ENCODE measurements around the gene PMEL.

The PMEL gene

DNA sequence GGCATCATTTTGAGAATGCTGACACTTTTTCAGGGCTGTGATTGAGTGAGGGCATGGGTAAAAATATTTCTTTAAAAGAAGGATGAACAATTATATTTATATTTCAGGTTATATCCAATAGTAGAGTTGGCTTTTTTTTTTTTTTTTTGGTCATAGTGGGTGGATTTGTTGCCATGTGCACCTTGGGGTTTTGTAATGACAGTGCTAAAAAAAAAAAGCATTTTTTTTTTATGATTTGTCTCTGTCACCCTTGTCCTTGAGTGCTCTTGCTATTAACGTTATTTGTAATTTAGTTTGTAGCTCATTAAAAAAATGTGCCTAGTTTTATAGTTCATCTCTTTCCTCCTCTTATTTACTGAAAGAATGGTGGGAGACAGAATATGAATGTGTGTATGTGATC is 6.6 kb upstream of the PMEL start:
- Histone ChIP-seq H3K27ac (ENCODE audit: low read length) (peak overlapping the region; percentile 24; the same call in 1 of the 2 replicates), H2AFZ (ENCODE audit: low read length) (no peak overlapping the region), H3K36me3 (replicated peaks; ENCODE audit: insufficient read depth, low read length) (no peaks in the 10 kb centered on the region)

DNA sequence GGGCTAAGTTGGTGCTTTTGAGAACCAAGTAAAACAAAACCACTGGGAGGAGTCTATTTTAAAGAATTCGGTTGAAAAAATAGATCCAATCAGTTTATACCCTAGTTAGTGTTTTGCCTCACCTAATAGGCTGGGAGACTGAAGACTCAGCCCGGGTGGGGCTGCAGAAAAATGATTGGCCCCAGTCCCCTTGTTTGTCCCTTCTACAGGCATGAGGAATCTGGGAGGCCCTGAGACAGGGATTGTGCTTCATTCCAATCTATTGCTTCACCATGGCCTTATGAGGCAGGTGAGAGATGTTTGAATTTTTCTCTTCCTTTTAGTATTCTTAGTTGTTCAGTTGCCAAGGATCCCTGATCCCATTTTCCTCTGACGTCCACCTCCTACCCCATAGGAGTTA is 6.2 kb upstream of the PMEL start:
- no peaks in the 10 kb centered on the region for H4K20me1 ChIP-seq (ENCODE audit: insufficient read depth, low read length)
- no peaks in the 10 kb centered on the region for H3K27me3 ChIP-seq (replicated peaks; ENCODE audit: insufficient read depth, low read length)
- no peaks in the 10 kb centered on the region for H3K9me2 ChIP-seq (replicated peaks; ENCODE audit: insufficient read depth, low read length)
- H3K79me2 ChIP-seq (ENCODE audit: low read length), result peaks cover 35% of the 10 kb centered on the region
- TF ChIP-seq EZH2 (optimal IDR thresholded peaks at IDR 0.05; ENCODE audit: low read depth, low read length) (no peak), EZH2phosphoT487 (IDR thresholded peaks at IDR 0.05; ENCODE audit: low read length) (no peak)
- TF ChIP-seq, protein P1, sequence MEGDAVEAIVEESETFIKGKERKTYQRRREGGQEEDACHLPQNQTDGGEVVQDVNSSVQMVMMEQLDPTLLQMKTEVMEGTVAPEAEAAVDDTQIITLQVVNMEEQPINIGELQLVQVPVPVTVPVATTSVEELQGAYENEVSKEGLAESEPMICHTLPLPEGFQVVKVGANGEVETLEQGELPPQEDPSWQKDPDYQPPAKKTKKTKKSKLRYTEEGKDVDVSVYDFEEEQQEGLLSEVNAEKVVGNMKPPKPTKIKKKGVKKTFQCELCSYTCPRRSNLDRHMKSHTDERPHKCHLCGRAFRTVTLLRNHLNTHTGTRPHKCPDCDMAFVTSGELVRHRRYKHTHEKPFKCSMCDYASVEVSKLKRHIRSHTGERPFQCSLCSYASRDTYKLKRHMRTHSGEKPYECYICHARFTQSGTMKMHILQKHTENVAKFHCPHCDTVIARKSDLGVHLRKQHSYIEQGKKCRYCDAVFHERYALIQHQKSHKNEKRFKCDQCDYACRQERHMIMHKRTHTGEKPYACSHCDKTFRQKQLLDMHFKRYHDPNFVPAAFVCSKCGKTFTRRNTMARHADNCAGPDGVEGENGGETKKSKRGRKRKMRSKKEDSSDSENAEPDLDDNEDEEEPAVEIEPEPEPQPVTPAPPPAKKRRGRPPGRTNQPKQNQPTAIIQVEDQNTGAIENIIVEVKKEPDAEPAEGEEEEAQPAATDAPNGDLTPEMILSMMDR (IDR thresholded peaks at IDR 0.05; ENCODE audit: low read length), result no peak
- H3K9me3 ChIP-seq (replicated peaks; ENCODE audit: insufficient read depth, low read length), result no peaks in the 10 kb centered on the region
- H2AFZ ChIP-seq (ENCODE audit: low read length), result no peak overlapping the region
- no peak overlapping the region for H3K27ac ChIP-seq (ENCODE audit: low read length)
- H3K4me3 ChIP-seq (ENCODE audit: low read length), result no peak overlapping the region
- peaks cover 12% of the 10 kb centered on the region for H3F3A ChIP-seq (ENCODE audit: insufficient read depth, low read length)
- H3K9ac ChIP-seq (ENCODE audit: low read length), result no peak overlapping the region; the same call in 1 of the 2 replicates
- peaks cover 19% of the 10 kb centered on the region for H3K4me1 ChIP-seq (ENCODE audit: low read length)
- DNase-seq, result no peak
- no peaks in the 10 kb centered on the region for H3K36me3 ChIP-seq (replicated peaks; ENCODE audit: insufficient read depth, low read length)
- no peak overlapping the region; the same call in 1 of the 2 replicates for H3K4me2 ChIP-seq (ENCODE audit: low read depth, low read length)

More for the DNA sequence above, 6.6 kb upstream of the PMEL start:
- TF ChIP-seq, protein P1 (IDR thresholded peaks at IDR 0.05; ENCODE audit: low read length), result no peak
- TF ChIP-seq EZH2phosphoT487 (IDR thresholded peaks at IDR 0.05; ENCODE audit: low read length), result no peak
- TF ChIP-seq EZH2 (optimal IDR thresholded peaks at IDR 0.05; ENCODE audit: low read depth, low read length), result no peak
- Histone ChIP-seq H3F3A (ENCODE audit: insufficient read depth, low read length) (peaks cover 12% of the 10 kb centered on the region), H3K9me3 (replicated peaks; ENCODE audit: insufficient read depth, low read length) (no peaks in the 10 kb centered on the region), H3K9me2 (replicated peaks; ENCODE audit: insufficient read depth, low read length) (no peaks in the 10 kb centered on the region), H3K27me3 (replicated peaks; ENCODE audit: insufficient read depth, low read length) (no peaks in the 10 kb centered on the region), H3K4me1 (ENCODE audit: low read length) (peaks cover 19% of the 10 kb centered on the region), H3K79me2 (ENCODE audit: low read length) (peaks cover 35% of the 10 kb centered on the region), H4K20me1 (ENCODE audit: insufficient read depth, low read length) (no peaks in the 10 kb centered on the region), H3K9ac (ENCODE audit: low read length) (peak overlapping the region; percentile 62; the same call in 1 of the 2 replicates), H3K4me2 (ENCODE audit: low read depth, low read length) (peak overlapping the region; percentile 71), H3K4me3 (ENCODE audit: low read length) (peak overlapping the region; percentile 69; the same call in 1 of the 2 replicates)
- DNase-seq, result no peak

DNA sequence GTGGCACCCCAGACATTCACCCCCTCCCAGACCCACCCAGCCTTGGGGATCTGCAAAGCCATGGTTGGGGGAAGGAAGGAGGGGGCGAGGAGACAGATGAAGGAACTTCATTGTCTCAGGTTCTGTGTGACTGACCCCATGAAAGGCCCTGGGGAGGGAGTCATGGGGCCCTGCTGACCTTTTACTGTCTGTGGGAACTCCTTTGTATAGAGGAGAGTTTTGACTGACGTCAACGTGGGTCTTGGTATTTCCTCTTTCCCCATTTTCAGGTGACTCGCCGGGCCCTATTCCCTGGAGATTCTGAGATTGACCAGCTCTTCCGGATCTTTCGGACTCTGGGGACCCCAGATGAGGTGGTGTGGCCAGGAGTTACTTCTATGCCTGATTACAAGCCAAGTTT is 4.9 kb upstream of the PMEL start:
- Histone ChIP-seq H3K9me3 (replicated peaks; ENCODE audit: insufficient read depth, low read length) (no peaks in the 10 kb centered on the region), H3K27me3 (replicated peaks; ENCODE audit: insufficient read depth, low read length) (no peaks in the 10 kb centered on the region), H3K9me2 (replicated peaks; ENCODE audit: insufficient read depth, low read length) (no peaks in the 10 kb centered on the region), H3K4me3 (ENCODE audit: low read length) (no peak overlapping the region), H3K79me2 (ENCODE audit: low read length) (peaks cover 27% of the 10 kb centered on the region), H3K27ac (ENCODE audit: low read length) (no peak overlapping the region), H4K20me1 (ENCODE audit: insufficient read depth, low read length) (no peaks in the 10 kb centered on the region), H3K4me2 (ENCODE audit: low read depth, low read length) (no peak overlapping the region), H3K36me3 (replicated peaks; ENCODE audit: insufficient read depth, low read length) (no peaks in the 10 kb centered on the region), H3F3A (ENCODE audit: insufficient read depth, low read length) (peaks cover 18% of the 10 kb centered on the region), H3K4me1 (ENCODE audit: low read length) (peaks cover 21% of the 10 kb centered on the region), H2AFZ (ENCODE audit: low read length) (no peak overlapping the region), H3K9ac (ENCODE audit: low read length) (no peak overlapping the region)
- DNase-seq, result no peak
- TF ChIP-seq EZH2 (optimal IDR thresholded peaks at IDR 0.05; ENCODE audit: low read depth, low read length) (no peak), EZH2phosphoT487 (IDR thresholded peaks at IDR 0.05; ENCODE audit: low read length) (no peak)
- TF ChIP-seq, protein P1 (IDR thresholded peaks at IDR 0.05; ENCODE audit: low read length), result no peak
